Colonic mucosa (tissue), 4 donors: ENCODE measurements around the gene CHCHD3. TPM values are rescaled to one million over a fixed set of nuclear protein-coding genes. Genes with fewer than 3 reads are reported as not detected.
"Not testable (repeated sequence)": the region's sequence is repeated elsewhere in the genome, so short reads cannot be mapped to it uniquely, and the experiment has no call there.

Source experiments
- DNase-seq: peaks from one replicate; pipeline ENCODE4 v3.0.0-alpha.2; 2020
- H3K27ac ChIP-seq: fragments of 200-600 bp; one replicate; pipeline ENCODE4 v1.8.0; 2021
- H3K27me3 ChIP-seq: fragments of 200-600 bp; one replicate; pipeline ENCODE4 v1.8.0; 2021
- H3K36me3 ChIP-seq: fragments of 200-600 bp; one replicate; pipeline ENCODE4 v1.8.0; 2021
- H3K4me1 ChIP-seq: fragments of 200-600 bp; one replicate; pipeline ENCODE4 v1.8.0; 2021; ENCODE audit warnings: mild to moderate bottlenecking
- H3K4me3 ChIP-seq: fragments of 200-600 bp; one replicate; pipeline ENCODE4 v1.8.0; 2021
- H3K9ac ChIP-seq, 2 donors: one replicate each; pipeline ENCODE4 v1.7.0; 2013; ENCODE audit warnings: control low read depth in 2 of 2, low read depth in 2 of 2, low read length in 2 of 2
- H3K9me3 ChIP-seq: fragments of 200-600 bp; one replicate; pipeline ENCODE4 v1.8.0; 2021
- intact Hi-C: fragments of 100-400 bp; cut with DNase I; formaldehyde crosslinking; loops from one replicate; pipeline ENCODE4 v1.14.1; 2022
- total RNA-seq, 2 donors: library from RNA; stranded (reverse); fragmentation: NEBNext Ultra II Directional in 1 of 2; extraction: Animal tissue kit (Norgen Biotek cat#: 25700) in 1 of 2; gene quantifications; one replicate each; pipeline ENCODE4 v1.2.1, GENCODE V29; 2021
- TF ChIP-seq, protein P1 (sequence below): fragments of 200-600 bp; IDR thresholded peaks from one replicate; pipeline ENCODE4 v1.8.0; 2022; ENCODE audit warnings: antibody characterized with exemption, mild to moderate bottlenecking
- donor health status: healthy.
- donor health status: DM: no; HTN: no; CAD: no.
- donor health status: DM: no; HTN: no; CAD: no.

CHCHD3 gene
- total RNA-seq, 2 donors from 2014 or later = 81.5 to 112 TPM

DNA sequence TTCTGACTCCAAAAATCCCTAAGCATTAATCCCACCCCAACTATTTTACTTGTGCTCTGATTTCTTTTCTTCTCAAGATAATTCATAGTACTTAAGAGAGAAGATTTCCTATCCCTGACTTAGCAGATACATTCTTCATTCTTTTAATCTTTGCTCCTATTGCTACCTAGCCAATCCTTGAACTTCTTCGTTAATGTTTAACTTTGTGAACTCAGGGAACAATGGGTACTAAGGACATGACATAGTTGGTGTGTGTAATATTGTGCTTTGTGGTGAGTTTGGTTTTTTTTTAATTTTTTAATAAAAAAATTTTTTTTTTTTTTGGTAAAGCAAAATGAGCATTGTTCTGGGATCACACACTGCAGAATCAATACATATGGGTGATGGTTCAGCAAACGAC is 166.2 kb downstream of the CHCHD3 start:
- TF ChIP-seq, protein P1, sequence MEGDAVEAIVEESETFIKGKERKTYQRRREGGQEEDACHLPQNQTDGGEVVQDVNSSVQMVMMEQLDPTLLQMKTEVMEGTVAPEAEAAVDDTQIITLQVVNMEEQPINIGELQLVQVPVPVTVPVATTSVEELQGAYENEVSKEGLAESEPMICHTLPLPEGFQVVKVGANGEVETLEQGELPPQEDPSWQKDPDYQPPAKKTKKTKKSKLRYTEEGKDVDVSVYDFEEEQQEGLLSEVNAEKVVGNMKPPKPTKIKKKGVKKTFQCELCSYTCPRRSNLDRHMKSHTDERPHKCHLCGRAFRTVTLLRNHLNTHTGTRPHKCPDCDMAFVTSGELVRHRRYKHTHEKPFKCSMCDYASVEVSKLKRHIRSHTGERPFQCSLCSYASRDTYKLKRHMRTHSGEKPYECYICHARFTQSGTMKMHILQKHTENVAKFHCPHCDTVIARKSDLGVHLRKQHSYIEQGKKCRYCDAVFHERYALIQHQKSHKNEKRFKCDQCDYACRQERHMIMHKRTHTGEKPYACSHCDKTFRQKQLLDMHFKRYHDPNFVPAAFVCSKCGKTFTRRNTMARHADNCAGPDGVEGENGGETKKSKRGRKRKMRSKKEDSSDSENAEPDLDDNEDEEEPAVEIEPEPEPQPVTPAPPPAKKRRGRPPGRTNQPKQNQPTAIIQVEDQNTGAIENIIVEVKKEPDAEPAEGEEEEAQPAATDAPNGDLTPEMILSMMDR = no peak
- no peaks in the 10 kb centered on the region for H3K4me1 ChIP-seq
- H3K36me3 ChIP-seq = no peaks in the 10 kb centered on the region
- H3K4me3 ChIP-seq = no peak overlapping the region
- no peaks in the 10 kb centered on the region for H3K9me3 ChIP-seq
- no peak overlapping the region for H3K27ac ChIP-seq
- DNase-seq = no peak
- no peaks in the 10 kb centered on the region for H3K27me3 ChIP-seq
- intact Hi-C loops = no loop called here
- H3K9ac ChIP-seq = no peak overlapping the region

DNA sequence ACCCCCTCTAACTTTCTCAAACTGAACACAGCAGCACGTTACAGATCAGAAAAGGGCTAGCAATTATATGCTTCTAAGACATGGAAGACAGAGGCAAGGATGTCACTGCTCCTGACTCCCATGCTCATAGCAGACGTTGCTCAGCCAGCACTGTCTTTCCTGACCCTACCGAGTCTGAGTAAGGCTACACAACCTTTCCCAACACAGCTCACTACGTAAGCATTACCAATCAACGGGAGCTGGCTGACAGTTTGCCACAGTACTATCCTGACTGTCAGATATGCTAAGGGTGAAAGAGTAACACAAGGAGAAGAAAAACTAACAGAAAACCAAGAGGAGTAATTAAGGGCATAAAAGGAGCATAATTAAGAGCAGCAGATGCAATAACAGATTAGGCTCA is 171.2 kb downstream of the CHCHD3 start:
- Histone ChIP-seq H3K27me3 (no peaks in the 10 kb centered on the region), H3K9ac (no peak overlapping the region), H3K36me3 (no peaks in the 10 kb centered on the region), H3K27ac (no peak overlapping the region), H3K4me1 (no peaks in the 10 kb centered on the region), H3K4me3 (no peak overlapping the region), H3K9me3 (no peaks in the 10 kb centered on the region)
- TF ChIP-seq, protein P1 = no peak
- no peak for DNase-seq
- intact Hi-C loops = no loop called here

DNA sequence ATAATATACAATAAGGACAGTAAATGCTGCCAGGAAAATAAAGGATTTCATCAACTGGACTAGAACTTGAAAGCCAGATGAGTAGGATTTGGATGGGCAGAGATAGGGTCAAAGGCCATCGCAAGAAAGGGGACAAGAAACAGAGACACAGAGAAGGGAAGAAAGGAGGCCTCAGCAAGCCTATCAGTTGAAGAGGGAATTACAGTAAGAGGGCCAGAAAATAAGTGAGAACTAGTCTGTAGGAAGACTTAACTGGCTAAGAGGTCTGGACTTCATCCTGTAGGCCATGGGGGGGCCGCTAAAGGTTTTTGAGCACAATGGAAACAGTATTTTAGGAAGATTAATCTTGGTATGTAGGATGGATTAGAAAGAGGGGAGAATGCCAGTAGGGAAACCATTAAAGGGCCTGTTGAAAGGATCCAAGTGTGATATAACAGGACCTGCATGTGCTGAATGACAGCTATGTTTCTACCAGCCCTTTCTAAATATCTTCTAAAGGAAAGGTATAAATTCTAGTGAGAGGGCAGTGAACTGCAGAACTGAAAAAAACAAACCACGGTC is 174.4 kb downstream of the CHCHD3 start:
- no peak for DNase-seq
- H3K9ac ChIP-seq = no peak overlapping the region

GRCh38 chr7:132906193-132906835 is 175.6 kb downstream of the CHCHD3 start:
- Histone ChIP-seq H3K9ac (no peak overlapping the region), H3K27ac (no peak overlapping the region), H3K4me3 (no peak overlapping the region), H3K27me3 (no peaks in the 10 kb centered on the region), H3K36me3 (no peaks in the 10 kb centered on the region), H3K4me1 (no peaks in the 10 kb centered on the region), H3K9me3 (no peaks in the 10 kb centered on the region)
- DNase-seq = no peak
- TF ChIP-seq, protein P1 = no peak
- intact Hi-C loops = no loop called here

More for the DNA sequence above, 174.4 kb downstream of the CHCHD3 start:
- intact Hi-C loops = no loop called here
- Histone ChIP-seq H3K27ac (no peak overlapping the region), H3K36me3 (no peaks in the 10 kb centered on the region), H3K9me3 (no peaks in the 10 kb centered on the region), H3K27me3 (no peaks in the 10 kb centered on the region), H3K4me1 (no peaks in the 10 kb centered on the region), H3K4me3 (no peak overlapping the region)
- TF ChIP-seq, protein P1 = no peak

DNA sequence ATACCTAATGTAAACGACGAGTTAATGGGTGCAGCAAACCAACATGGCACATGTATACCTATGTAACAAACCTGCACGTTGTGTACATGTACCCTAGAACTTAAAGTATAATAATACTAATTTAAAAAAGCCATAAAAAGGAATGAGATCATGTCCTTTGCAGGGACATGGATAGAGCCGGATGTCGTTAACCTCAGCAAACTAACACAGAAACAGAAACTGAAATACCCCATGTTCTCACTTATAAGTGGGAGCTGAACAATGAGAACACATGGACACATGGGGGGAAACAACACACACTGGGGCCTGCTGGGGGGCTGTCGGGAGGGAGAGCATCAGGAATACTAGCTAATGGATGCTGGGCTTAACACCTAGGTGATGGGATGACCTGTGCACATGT is 176.8 kb downstream of the CHCHD3 start:
- DNase-seq, H3K36me3 ChIP-seq, intact Hi-C loops, H3K9ac ChIP-seq, H3K4me3 ChIP-seq, H3K27ac ChIP-seq, H3K9me3 ChIP-seq, H3K27me3 ChIP-seq, H3K4me1 ChIP-seq: not testable (repeated sequence)

GRCh38 chr7:132904209-132904608 is 177.7 kb downstream of the CHCHD3 start:
- TF ChIP-seq, protein P1 = no peak
- H3K4me3 ChIP-seq = no peak overlapping the region
- intact Hi-C loops = no loop called here
- H3K27me3 ChIP-seq = no peaks in the 10 kb centered on the region
- H3K27ac ChIP-seq = no peak overlapping the region
- no peak overlapping the region for H3K9ac ChIP-seq
- H3K4me1 ChIP-seq = no peaks in the 10 kb centered on the region
- DNase-seq = no peak
- H3K36me3 ChIP-seq = no peaks in the 10 kb centered on the region
- no peaks in the 10 kb centered on the region for H3K9me3 ChIP-seq

GRCh38 chr7:132902294-132902693 is 179.6 kb downstream of the CHCHD3 start:
- H3K4me1 ChIP-seq, H3K9me3 ChIP-seq, H3K36me3 ChIP-seq, H3K27ac ChIP-seq, H3K4me3 ChIP-seq, DNase-seq, intact Hi-C loops, H3K9ac ChIP-seq, H3K27me3 ChIP-seq: not testable (repeated sequence)
